Astrocyte (in vitro differentiated cells and primary cell): ENCODE data around the gene HBP1.

ENCODE experiments used
- CTCF ChIP-seq: IDR thresholded peaks from 2 replicates; pipeline ENCODE4 v1.5.1; 2011; ENCODE audit warnings: low read depth, mild to moderate bottlenecking, inconsistent platforms, low read length, moderate library complexity; ENCODE audit not compliant: insufficient read depth
- EZH2 ChIP-seq: IDR thresholded peaks from 2 replicates; pipeline ENCODE4 v1.6.1; 2012; ENCODE audit warnings: mild to moderate bottlenecking, low read length, inconsistent platforms; ENCODE audit not compliant: insufficient read depth

DNA sequence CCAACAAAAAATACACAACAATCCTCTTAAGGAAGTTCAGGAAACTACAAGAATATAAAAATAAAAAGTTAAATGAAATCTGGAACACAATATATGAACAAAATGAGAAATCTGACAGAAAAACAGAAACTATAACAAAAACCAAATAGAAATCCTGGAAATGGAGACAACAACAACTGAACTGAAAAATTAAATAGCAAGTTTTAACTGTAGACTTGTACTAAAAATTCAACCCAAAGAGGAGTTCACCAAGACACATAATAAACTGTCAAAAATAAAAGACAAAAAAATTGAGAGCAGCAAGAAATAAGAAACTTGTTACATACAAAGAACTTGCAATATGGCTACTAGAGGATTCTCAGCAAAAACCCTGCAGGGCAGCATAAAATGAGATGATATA lies 45.1 kb downstream of the HBP1 start:
- TF ChIP-seq CTCF (no peak), EZH2 (no peak)
